Activated CD8-positive, alpha-beta T cell treated with anti-CD3 and anti-CD28 coated beads, Interleukin-2, amount 10 ng/mL, durations not matched to agents 7 days and 5 days (primary cell): Measurements from ENCODE around the gene GLT8D1. TPM values are rescaled to one million over a fixed set of nuclear protein-coding genes. Genes with fewer than 3 reads are reported as not detected.

Source experiments
- total RNA-seq, 2 experiments: library from RNA; stranded (reverse); gene quantifications; one replicate each; pipeline ENCODE4 v1.2.3, GENCODE V29; 2021

Gene GLT8D1
- total RNA-seq, 2 experiments from 2014 or later: 36.4 to 38.2 TPM

Other genes starting within 250 kb of the GLT8D1 start
- gene STAB1, start 210.5 kb downstream of the GLT8D1 start, total RNA-seq: under 1 TPM in 1 of 2 experiments, not detected in 1; 0.05 TPM
- 10 to 100 TPM; 52.8 to 53.1 TPM for gene NT5DC2, start 171.9 kb downstream of the GLT8D1 start, total RNA-seq
- gene UQCC5, start 169.2 kb downstream of the GLT8D1 start, total RNA-seq: 10 to 100 TPM in 1 of 2 experiments, 1 to 10 TPM in 1; 9.0 to 15.1 TPM
- 10 to 100 TPM; 83.2 to 91.8 TPM for gene PBRM1, start 19.9 kb downstream of the GLT8D1 start, total RNA-seq
- 10 to 100 TPM; 85.5 to 86.2 TPM for gene GNL3, start 19.8 kb downstream of the GLT8D1 start, total RNA-seq
- gene SPCS1, start 315 bp upstream of the GLT8D1 start, total RNA-seq: 100 to 1,000 TPM in 1 of 2 experiments, 10 to 100 TPM in 1; 96.1 to 105 TPM
- 10 to 100 TPM; 21.9 to 23.7 TPM for gene NEK4, start 65.1 kb upstream of the GLT8D1 start, total RNA-seq
- not detected for gene ITIH1, start 71.8 kb upstream of the GLT8D1 start, total RNA-seq
- gene ITIH3, start 89.0 kb upstream of the GLT8D1 start, total RNA-seq: not detected
- gene ITIH4, start 124.9 kb upstream of the GLT8D1 start, total RNA-seq: 10 to 100 TPM; 15.1 to 16.3 TPM
- gene MUSTN1, start 129.2 kb upstream of the GLT8D1 start, total RNA-seq: 1 to 10 TPM; 1.5 TPM
- gene STIMATE, start 191.8 kb upstream of the GLT8D1 start, total RNA-seq: 10 to 100 TPM; 26.5 to 29.9 TPM